ENCODE measurements around the gene BCAT1.
"Not testable (repeated sequence)": the region's sequence is repeated elsewhere in the genome, so short reads cannot be mapped to it uniquely, and the experiment has no call there.

The BCAT1 gene

DNA sequence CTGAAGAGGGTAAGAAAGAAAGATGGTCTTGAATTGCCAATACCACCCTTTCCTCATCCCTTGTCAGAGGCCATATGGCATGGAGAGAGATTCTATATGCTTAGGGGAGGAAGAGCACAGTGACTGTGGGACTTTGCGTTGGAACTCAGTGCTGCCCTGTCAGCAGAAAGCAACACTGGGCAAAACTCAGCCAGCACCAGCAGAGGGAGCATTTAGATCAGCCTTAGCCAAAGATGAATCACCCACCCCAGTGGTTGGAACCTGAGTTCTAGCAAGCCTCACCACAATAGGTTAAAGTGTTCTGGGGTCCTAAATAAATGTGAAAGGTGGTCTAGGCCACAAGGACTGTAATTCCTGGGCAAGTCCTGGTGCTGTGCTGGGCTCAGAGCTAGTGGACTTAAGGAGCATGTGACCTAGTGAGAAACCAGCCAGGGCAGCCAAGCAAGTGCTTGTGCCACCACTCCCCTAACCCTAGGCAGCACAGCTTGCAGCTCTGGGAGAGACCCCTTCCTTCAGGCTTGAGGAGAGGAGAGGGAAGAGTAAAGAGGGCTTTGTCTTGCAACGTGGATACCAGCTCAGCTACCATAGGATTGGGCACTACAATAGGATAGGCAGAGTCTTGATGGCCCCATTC, 11.4 kb upstream of the BCAT1 start:
- Histone ChIP-seq H3K27ac (ENCODE audit: low read depth, low read length) (no peak overlapping the region), H3K4me1 (ENCODE audit: control insufficient read depth in 1 of 2, insufficient read depth in 2 of 2, low read length in 2 of 2) (no peaks in the 10 kb centered on the region), H3K36me3 (ENCODE audit: control insufficient read depth in 1 of 2, insufficient read depth in 2 of 2, low read length in 2 of 2) (no peaks in the 10 kb centered on the region), H3K9ac (ENCODE audit: low read depth in 1 of 2, low read length in 2 of 2) (no peak overlapping the region), H3K4me3 (ENCODE audit: low read depth in 1 of 2, low read length in 2 of 2) (no peak overlapping the region), H3K9me3 (ENCODE audit: control insufficient read depth in 1 of 2, low read length in 2 of 2) (no peaks in the 10 kb centered on the region), H3K27me3 (ENCODE audit: control insufficient read depth in 1 of 2, insufficient read depth in 2 of 2, low read length in 2 of 2) (no peaks in the 10 kb centered on the region)

DNA sequence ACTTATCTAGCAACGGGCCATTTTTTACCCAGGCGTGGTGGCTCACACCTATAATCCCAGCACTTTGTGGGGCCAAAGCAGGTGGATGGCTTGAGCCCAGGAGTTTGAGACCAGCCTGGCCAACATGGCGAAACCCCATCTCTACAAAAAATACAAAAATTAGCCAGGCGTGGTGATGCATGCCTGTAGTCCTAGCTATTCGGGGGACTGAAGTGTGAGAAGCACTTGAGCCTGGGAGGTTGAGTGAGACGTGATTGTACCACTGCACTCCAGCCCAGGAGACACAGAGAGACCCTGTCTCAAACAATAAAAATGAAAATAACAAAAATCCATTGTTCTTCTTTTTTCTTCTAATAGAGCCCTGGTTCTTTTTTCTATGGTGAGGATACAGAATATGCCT, 7.5 kb upstream of the BCAT1 start:
- not testable (repeated sequence) for H3K4me3 ChIP-seq (ENCODE audit: low read depth in 1 of 2, low read length in 2 of 2); H3K27me3 ChIP-seq (ENCODE audit: control insufficient read depth in 1 of 2, insufficient read depth in 2 of 2, low read length in 2 of 2); H3K27ac ChIP-seq (ENCODE audit: low read depth, low read length); H3K9ac ChIP-seq (ENCODE audit: low read depth in 1 of 2, low read length in 2 of 2); H3K4me1 ChIP-seq (ENCODE audit: control insufficient read depth in 1 of 2, insufficient read depth in 2 of 2, low read length in 2 of 2); H3K9me3 ChIP-seq (ENCODE audit: control insufficient read depth in 1 of 2, low read length in 2 of 2); H3K36me3 ChIP-seq (ENCODE audit: control insufficient read depth in 1 of 2, insufficient read depth in 2 of 2, low read length in 2 of 2)

DNA sequence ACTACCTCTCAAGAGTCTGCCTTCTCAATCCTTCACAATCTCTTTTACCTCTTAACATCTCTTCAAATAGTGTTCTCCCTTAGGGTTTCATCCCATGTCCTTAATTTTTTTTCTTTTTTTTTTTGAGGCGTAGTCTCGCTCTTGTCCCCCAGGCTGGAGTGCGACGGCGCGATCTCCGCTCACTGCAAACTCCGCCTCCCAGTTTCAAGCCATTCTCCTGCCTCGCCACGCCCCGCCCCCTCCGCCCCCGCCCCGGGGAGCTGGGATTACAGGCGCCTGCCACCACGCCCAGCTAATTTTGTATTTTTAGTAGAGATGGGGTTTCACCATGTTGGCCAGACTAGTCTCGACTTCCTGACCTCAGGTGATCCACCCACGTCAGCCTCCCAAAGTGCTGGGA, 7.0 kb upstream of the BCAT1 start:
- Histone ChIP-seq H3K27me3 (ENCODE audit: control insufficient read depth in 1 of 2, insufficient read depth in 2 of 2, low read length in 2 of 2) (peaks cover 0 to 4% of the 10 kb centered on the region in 2 donors), H3K36me3 (ENCODE audit: control insufficient read depth in 1 of 2, insufficient read depth in 2 of 2, low read length in 2 of 2) (no peaks in the 10 kb centered on the region), H3K4me3 (ENCODE audit: low read depth in 1 of 2, low read length in 2 of 2) (no peak overlapping the region), H3K9ac (ENCODE audit: low read depth in 1 of 2, low read length in 2 of 2) (no peak overlapping the region), H3K9me3 (ENCODE audit: control insufficient read depth in 1 of 2, low read length in 2 of 2) (no peaks in the 10 kb centered on the region), H3K4me1 (ENCODE audit: control insufficient read depth in 1 of 2, insufficient read depth in 2 of 2, low read length in 2 of 2) (no peaks in the 10 kb centered on the region), H3K27ac (ENCODE audit: low read depth, low read length) (no peak overlapping the region)

DNA sequence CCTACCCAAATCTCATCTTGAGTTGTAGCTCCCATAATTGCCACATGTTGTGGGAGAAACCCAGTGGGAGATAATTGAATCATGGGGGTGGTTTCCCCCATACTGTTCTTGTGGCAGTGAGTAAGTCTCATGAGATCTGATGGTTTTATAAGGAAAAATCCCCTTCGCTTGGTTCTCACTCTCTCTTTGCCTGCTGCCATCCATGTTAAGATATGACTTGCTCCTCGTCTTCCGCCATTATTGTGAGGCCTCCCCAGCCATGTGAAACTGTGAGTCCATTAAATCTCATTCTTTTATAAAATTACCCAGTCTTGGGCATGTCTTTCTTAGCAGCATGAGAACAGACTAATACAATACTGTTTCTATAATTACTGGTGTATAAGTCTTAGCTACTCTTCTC, 6.5 kb upstream of the BCAT1 start:
- Histone ChIP-seq H3K4me3 (ENCODE audit: low read depth in 1 of 2, low read length in 2 of 2) (no peak overlapping the region), H3K36me3 (ENCODE audit: control insufficient read depth in 1 of 2, insufficient read depth in 2 of 2, low read length in 2 of 2) (no peaks in the 10 kb centered on the region), H3K27ac (ENCODE audit: low read depth, low read length) (no peak overlapping the region), H3K9ac (ENCODE audit: low read depth in 1 of 2, low read length in 2 of 2) (no peak overlapping the region), H3K4me1 (ENCODE audit: control insufficient read depth in 1 of 2, insufficient read depth in 2 of 2, low read length in 2 of 2) (no peaks in the 10 kb centered on the region), H3K9me3 (ENCODE audit: control insufficient read depth in 1 of 2, low read length in 2 of 2) (no peaks in the 10 kb centered on the region), H3K27me3 (ENCODE audit: control insufficient read depth in 1 of 2, insufficient read depth in 2 of 2, low read length in 2 of 2) (peaks cover 0 to 4% of the 10 kb centered on the region in 2 donors)

DNA sequence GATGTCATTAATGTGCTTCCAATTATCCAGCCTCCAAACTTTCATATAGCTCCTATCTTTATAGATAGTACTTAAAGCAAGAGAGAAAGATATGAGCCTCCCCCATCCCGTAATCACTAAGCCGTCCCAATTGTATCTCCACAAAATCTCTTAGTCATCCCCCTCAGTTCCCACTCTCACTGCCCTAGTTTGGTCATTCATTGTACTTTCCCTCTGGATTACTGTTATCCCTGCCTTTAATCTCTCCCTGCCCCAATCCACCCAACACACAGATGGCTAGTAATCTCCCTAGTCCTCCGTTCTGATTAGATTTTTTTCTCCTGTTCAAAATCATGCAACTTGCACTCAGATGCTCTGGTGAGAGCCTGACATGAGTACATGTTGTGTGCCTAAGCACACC, 5.4 kb upstream of the BCAT1 start:
- Histone ChIP-seq H3K36me3 (ENCODE audit: control insufficient read depth in 1 of 2, insufficient read depth in 2 of 2, low read length in 2 of 2) (no peaks in the 10 kb centered on the region), H3K4me1 (ENCODE audit: control insufficient read depth in 1 of 2, insufficient read depth in 2 of 2, low read length in 2 of 2) (no peaks in the 10 kb centered on the region)

DNA sequence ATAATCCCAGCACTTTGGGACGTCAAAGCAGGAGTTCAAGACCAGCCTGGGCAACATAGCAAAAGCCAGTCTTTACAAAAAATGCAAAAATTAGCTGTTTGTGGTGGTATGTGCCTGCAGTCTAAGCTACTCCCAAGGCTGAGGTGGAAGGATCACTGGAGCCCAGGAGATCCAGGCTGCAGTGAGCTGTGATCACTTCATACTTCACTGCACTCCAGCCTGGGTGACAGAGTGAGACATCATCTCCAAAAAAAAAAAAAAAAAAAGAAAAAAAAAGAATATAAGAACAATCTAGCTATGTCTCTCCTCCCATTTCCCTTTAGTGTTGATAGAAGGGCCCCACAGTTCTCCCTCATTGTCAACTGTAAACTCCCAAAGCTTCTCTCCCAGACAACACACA, 3.5 kb upstream of the BCAT1 start:
- Histone ChIP-seq H3K9me3 (ENCODE audit: control insufficient read depth in 1 of 2, low read length in 2 of 2) (no peaks in the 10 kb centered on the region), H3K36me3 (ENCODE audit: control insufficient read depth in 1 of 2, insufficient read depth in 2 of 2, low read length in 2 of 2) (no peaks in the 10 kb centered on the region), H3K9ac (ENCODE audit: low read depth in 1 of 2, low read length in 2 of 2) (no peak overlapping the region), H3K27me3 (ENCODE audit: control insufficient read depth in 1 of 2, insufficient read depth in 2 of 2, low read length in 2 of 2) (peaks cover 23 to 25% of the 10 kb centered on the region in 2 donors), H3K27ac (ENCODE audit: low read depth, low read length) (no peak overlapping the region), H3K4me1 (ENCODE audit: control insufficient read depth in 1 of 2, insufficient read depth in 2 of 2, low read length in 2 of 2) (peaks cover 3% of the 10 kb centered on the region in 2 donors), H3K4me3 (ENCODE audit: low read depth in 1 of 2, low read length in 2 of 2) (no peak overlapping the region)

More for the DNA sequence above, 5.4 kb upstream of the BCAT1 start:
- Histone ChIP-seq H3K4me3 (ENCODE audit: low read depth in 1 of 2, low read length in 2 of 2) (no peak overlapping the region), H3K27me3 (ENCODE audit: control insufficient read depth in 1 of 2, insufficient read depth in 2 of 2, low read length in 2 of 2) (peaks cover 5 to 8% of the 10 kb centered on the region in 2 donors), H3K27ac (ENCODE audit: low read depth, low read length) (no peak overlapping the region), H3K9me3 (ENCODE audit: control insufficient read depth in 1 of 2, low read length in 2 of 2) (no peaks in the 10 kb centered on the region), H3K9ac (ENCODE audit: low read depth in 1 of 2, low read length in 2 of 2) (no peak overlapping the region)

DNA sequence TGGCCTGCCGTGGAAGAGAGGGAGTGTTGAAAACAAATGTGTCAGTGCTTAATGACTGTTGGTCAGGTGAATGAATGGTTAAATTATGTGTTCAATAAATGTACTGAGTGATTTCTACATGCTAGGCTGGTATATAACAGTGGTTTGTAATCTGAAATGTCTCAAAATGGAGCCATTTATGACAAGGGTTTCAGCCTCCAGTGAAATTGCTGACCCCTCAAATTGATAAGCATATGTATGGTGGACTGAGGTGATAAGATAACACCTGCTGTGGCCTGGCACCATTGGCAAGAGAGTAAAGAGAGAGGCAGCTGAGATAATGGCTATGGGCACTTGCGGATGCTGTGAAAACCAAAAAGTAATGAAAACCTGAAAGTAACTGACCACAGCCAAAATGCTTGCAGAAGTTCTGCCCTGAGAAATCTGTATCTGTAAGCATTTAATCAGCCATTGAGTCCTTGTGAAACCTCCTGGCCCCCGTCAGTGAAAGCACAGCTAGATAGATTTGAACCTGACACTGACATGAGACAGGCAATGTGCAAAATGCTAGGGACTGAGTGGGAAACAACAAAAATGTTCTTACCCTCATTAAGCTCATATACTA, 1.4 kb upstream of the BCAT1 start:
- peaks cover 3% of the 10 kb centered on the region in 2 donors for H3K4me1 ChIP-seq (ENCODE audit: control insufficient read depth in 1 of 2, insufficient read depth in 2 of 2, low read length in 2 of 2)
- H3K27ac ChIP-seq (ENCODE audit: low read depth, low read length), result no peak overlapping the region
- H3K9me3 ChIP-seq (ENCODE audit: control insufficient read depth in 1 of 2, low read length in 2 of 2), result no peaks in the 10 kb centered on the region
- H3K27me3 ChIP-seq (ENCODE audit: control insufficient read depth in 1 of 2, insufficient read depth in 2 of 2, low read length in 2 of 2), result peaks cover 25 to 29% of the 10 kb centered on the region in 2 donors
- H3K4me3 ChIP-seq (ENCODE audit: low read depth in 1 of 2, low read length in 2 of 2), result no peak overlapping the region
- H3K9ac ChIP-seq (ENCODE audit: low read depth in 1 of 2, low read length in 2 of 2), result no peak overlapping the region
- H3K36me3 ChIP-seq (ENCODE audit: control insufficient read depth in 1 of 2, insufficient read depth in 2 of 2, low read length in 2 of 2), result no peaks in the 10 kb centered on the region

DNA sequence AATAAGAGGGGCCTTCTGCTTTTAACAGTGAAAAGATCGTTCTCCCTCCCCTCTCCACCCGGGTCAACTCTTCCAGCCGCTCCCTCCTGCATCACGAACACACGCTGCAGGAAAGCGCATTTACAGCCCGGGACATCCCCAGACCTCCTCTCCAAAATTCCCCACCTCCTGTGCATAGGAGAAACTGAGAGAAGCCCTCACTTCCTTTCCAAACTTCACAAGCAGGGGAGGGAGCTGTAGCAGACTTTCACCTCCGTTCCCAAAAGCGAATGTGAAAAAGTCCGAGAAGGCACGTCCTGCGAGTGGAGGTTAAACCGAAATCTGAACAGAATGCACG, 513 bp downstream of the BCAT1 start:
- H3K27ac ChIP-seq (ENCODE audit: low read depth, low read length), result no peak overlapping the region
- peaks cover 21 to 29% of the 10 kb centered on the region in 2 donors for H3K27me3 ChIP-seq (ENCODE audit: control insufficient read depth in 1 of 2, insufficient read depth in 2 of 2, low read length in 2 of 2)
- no peaks in the 10 kb centered on the region for H3K9me3 ChIP-seq (ENCODE audit: control insufficient read depth in 1 of 2, low read length in 2 of 2)
- H3K36me3 ChIP-seq (ENCODE audit: control insufficient read depth in 1 of 2, insufficient read depth in 2 of 2, low read length in 2 of 2), result no peaks in the 10 kb centered on the region
- H3K9ac ChIP-seq (ENCODE audit: low read depth in 1 of 2, low read length in 2 of 2), result peak overlapping the region in 1 of 2 donors; percentile 46
- H3K4me1 ChIP-seq (ENCODE audit: control insufficient read depth in 1 of 2, insufficient read depth in 2 of 2, low read length in 2 of 2), result peaks cover 3% of the 10 kb centered on the region in 2 donors
- H3K4me3 ChIP-seq (ENCODE audit: low read depth in 1 of 2, low read length in 2 of 2), result peak overlapping the region; percentile 53 to 79

DNA sequence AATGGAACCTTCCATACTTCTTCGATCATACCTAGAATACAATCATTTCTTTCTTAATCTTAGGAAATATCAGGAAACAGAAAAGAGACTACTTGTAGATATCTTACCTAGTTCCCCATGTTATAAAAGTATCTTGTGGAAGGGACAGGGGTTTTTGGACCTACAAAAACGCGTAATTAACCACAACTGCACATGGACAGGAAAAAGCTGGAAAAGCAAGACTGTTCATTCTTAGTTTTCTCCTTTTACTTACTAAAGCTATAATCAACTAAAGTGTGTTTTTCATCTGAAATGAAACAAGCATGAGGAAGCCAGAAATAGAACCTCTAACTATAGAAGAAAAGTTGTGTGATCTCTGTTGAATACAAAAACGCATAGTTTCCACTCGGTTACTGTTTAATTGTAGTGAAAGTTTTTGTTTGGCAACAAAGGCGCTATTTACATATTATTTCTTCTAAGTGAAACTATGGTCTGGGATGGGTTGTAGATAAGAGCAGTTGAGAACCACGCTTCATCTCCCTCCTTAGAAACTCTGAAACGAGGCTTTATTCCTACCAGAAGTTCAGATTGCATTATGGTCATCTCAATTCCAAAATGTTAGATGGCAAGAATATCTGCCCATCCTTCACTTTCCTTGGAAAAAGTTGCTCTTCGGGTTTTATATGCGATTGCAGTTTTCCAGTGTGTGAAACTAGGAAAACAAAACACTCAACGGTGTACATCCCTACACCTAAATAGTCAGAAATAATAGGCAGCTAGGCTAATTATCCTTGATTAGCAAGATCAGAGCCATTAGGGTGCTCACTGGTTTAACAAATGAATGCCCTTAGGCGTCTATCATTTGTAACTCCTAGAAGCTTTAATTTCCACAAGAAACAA, 1.1 kb downstream of the BCAT1 start:
- peaks cover 3% of the 10 kb centered on the region in 2 donors for H3K4me1 ChIP-seq (ENCODE audit: control insufficient read depth in 1 of 2, insufficient read depth in 2 of 2, low read length in 2 of 2)
- H3K9ac ChIP-seq (ENCODE audit: low read depth in 1 of 2, low read length in 2 of 2), result no peak overlapping the region
- no peaks in the 10 kb centered on the region for H3K36me3 ChIP-seq (ENCODE audit: control insufficient read depth in 1 of 2, insufficient read depth in 2 of 2, low read length in 2 of 2)
- H3K27ac ChIP-seq (ENCODE audit: low read depth, low read length), result no peak overlapping the region
- peaks cover 21 to 29% of the 10 kb centered on the region in 2 donors for H3K27me3 ChIP-seq (ENCODE audit: control insufficient read depth in 1 of 2, insufficient read depth in 2 of 2, low read length in 2 of 2)
- H3K9me3 ChIP-seq (ENCODE audit: control insufficient read depth in 1 of 2, low read length in 2 of 2), result no peaks in the 10 kb centered on the region
- H3K4me3 ChIP-seq (ENCODE audit: low read depth in 1 of 2, low read length in 2 of 2), result peak overlapping the region; percentile 53 to 79

DNA sequence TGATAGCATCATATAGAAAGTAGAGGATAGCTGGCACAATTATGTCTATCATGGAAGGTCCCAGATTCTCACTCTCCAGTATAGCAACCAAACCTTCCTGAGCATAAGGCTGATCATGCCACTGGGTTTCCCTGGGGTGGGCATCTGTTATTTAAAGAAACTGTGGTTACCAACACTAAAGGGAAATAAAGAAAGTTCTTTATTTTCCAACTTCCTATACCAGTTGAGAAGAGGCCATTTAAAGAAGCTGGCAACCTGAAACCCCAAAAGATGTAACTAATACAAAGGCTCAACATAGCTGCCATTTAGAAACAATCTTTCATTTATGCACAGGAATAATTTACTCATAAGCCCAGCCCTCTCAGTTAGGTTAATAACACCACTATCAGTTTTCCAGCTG, 3.1 kb downstream of the BCAT1 start:
- Histone ChIP-seq H3K9me3 (ENCODE audit: control insufficient read depth in 1 of 2, low read length in 2 of 2) (no peaks in the 10 kb centered on the region), H3K36me3 (ENCODE audit: control insufficient read depth in 1 of 2, insufficient read depth in 2 of 2, low read length in 2 of 2) (no peaks in the 10 kb centered on the region), H3K4me3 (ENCODE audit: low read depth in 1 of 2, low read length in 2 of 2) (no peak overlapping the region), H3K9ac (ENCODE audit: low read depth in 1 of 2, low read length in 2 of 2) (no peak overlapping the region), H3K27ac (ENCODE audit: low read depth, low read length) (no peak overlapping the region), H3K4me1 (ENCODE audit: control insufficient read depth in 1 of 2, insufficient read depth in 2 of 2, low read length in 2 of 2) (peaks cover 3% of the 10 kb centered on the region in 2 donors), H3K27me3 (ENCODE audit: control insufficient read depth in 1 of 2, insufficient read depth in 2 of 2, low read length in 2 of 2) (peaks cover 21 to 29% of the 10 kb centered on the region in 2 donors)

All from duodenal mucosa (tissue), 2 donors.